ENCODE results near the gene RRP12. TPM values are rescaled to one million over a fixed set of nuclear protein-coding genes. Genes with fewer than 3 reads are reported as not detected.

Gene RRP12
- total and polyA plus RNA-seq, 9 of the 15 experiments (the other 6 are each of a cell fraction or from before 2014, with no cell fraction given) = 4.6 to 68.2 (median 21.8) TPM

GRCh38 chr10:97376413-97376812 is 24.7 kb downstream of the RRP12 start:
- Histone ChIP-seq H3K79me2 (ENCODE audit: control insufficient read depth, insufficient read depth, low read length) (no peaks in the 10 kb centered on the region), H3K27ac (ENCODE audit: extremely low read depth, low read depth, low read length) (no peak overlapping the region), H3K4me2 (ENCODE audit: insufficient read depth, low read length) (no peak overlapping the region), H3K27me3 (ENCODE audit: control insufficient read depth in 2 of 2, insufficient read depth in 2 of 2, low read length in 2 of 2) (no peaks in the 10 kb centered on the region), H4K20me1 (replicated peaks; ENCODE audit: control insufficient read depth, insufficient read depth, low read length) (no peaks in the 10 kb centered on the region), H3K9me1 (ENCODE audit: control insufficient read depth, insufficient read depth, low read length) (no peaks in the 10 kb centered on the region), H3K4me3 (no peak overlapping the region), H3K9me3 (replicated peaks; ENCODE audit: control insufficient read depth, insufficient read depth, low read depth, low read length) (no peaks in the 10 kb centered on the region), H3K36me3 (ENCODE audit: control insufficient read depth, insufficient read depth, low read length) (peaks cover 73% of the 10 kb centered on the region), H3K9ac (ENCODE audit: insufficient read depth in 1 of 2, low read depth in 2 of 2, low read length in 2 of 2) (no peak overlapping the region), H3K4me1 (replicated peaks in 1 of 2; ENCODE audit: control insufficient read depth in 2 of 2, insufficient read depth in 2 of 2, low read length in 2 of 2) (peaks cover 0 to 3% of the 10 kb centered on the region in 2 experiments; a peak in 1 of 5 replicates), H2AFZ (ENCODE audit: low read depth, low read length) (no peak overlapping the region)
- intact Hi-C loops (cut with micrococcal nuclease) = no loop called here
- 100% methylated on average over 3 of the region's 6 CpGs for WGBS (ENCODE audit: insufficient coverage, low coverage, missing lambda C conversion rate)
- CTCF ChIA-PET (ENCODE audit: low intra/inter-chr PET ratio) = no interaction called here
- POLR2A ChIA-PET = no interaction called here
- no peak for TF ChIP-seq ZNF311 (CRISPR knock-in tag; IDR thresholded peaks at IDR 0.05)
- no peak for TF ChIP-seq ZNF146 (CRISPR knock-in tag; IDR thresholded peaks at IDR 0.05; ENCODE audit: unreplicated experiment)
- TF ChIP-seq ZNF407 (IDR thresholded peaks at IDR 0.05; ENCODE audit: low read depth) = no peak
- ATAC-seq (no peak), FAIRE-seq (no peak), DNase-seq (ENCODE audit: extremely low read depth in 1 of 4, low spot score in 3 of 4) (no peak)
- no TSS peak for BruUV-seq (replicated peaks)
- in situ Hi-C loops (cut with MboI) = no loop called here

Measured in K562 (cell line).